MM.1S (cell line): Measurements from ENCODE around the gene SQSTM1.

Experiments
- DNase-seq: peaks from one replicate; pipeline ENCODE4 v3.0.0-alpha.2; 2015
- H2AFZ ChIP-seq: fragments of 300-600 bp; sonication (generic); 2 replicates; pipeline ENCODE4 v1.6.0; 2016; ENCODE audit warnings: antibody characterized with exemption, low read length
- H3F3A ChIP-seq: fragments of 300-600 bp; sonication (generic); 2 replicates; pipeline ENCODE4 v1.6.1; 2016; ENCODE audit warnings: mild to moderate bottlenecking, antibody characterized with exemption, low read length, moderate library complexity, mixed read lengths; ENCODE audit not compliant: insufficient read depth
- H3K27ac ChIP-seq: fragments of 300-600 bp; sonication (generic); 2 replicates; pipeline ENCODE4 v1.5.1; 2016; ENCODE audit warnings: mild to moderate bottlenecking, low read length
- H3K27me3 ChIP-seq: fragments of 300-600 bp; sonication (generic); replicated peaks from 2 replicates; pipeline ENCODE4 v1.6.0; 2016; ENCODE audit warnings: low read length; ENCODE audit not compliant: insufficient read depth
- H3K36me3 ChIP-seq: fragments of 300-600 bp; sonication (generic); replicated peaks from 2 replicates; pipeline ENCODE4 v1.6.1; 2016; ENCODE audit warnings: mild to moderate bottlenecking, low read length, mixed read lengths; ENCODE audit not compliant: insufficient read depth
- H3K4me1 ChIP-seq: fragments of 300-600 bp; sonication (generic); 2 replicates; pipeline ENCODE4 v1.6.1; 2016; ENCODE audit warnings: low read length, mixed read lengths
- H3K4me2 ChIP-seq: fragments of 300-600 bp; sonication (generic); 2 replicates; pipeline ENCODE4 v1.6.0; 2016; ENCODE audit warnings: low read depth, low read length
- H3K4me3 ChIP-seq: fragments of 300-600 bp; sonication (generic); 2 replicates; pipeline ENCODE4 v1.5.1; 2016; ENCODE audit warnings: low read length, mixed read lengths
- H3K79me2 ChIP-seq: fragments of 300-600 bp; sonication (generic); 2 replicates; pipeline ENCODE4 v1.6.1; 2016; ENCODE audit warnings: mixed run types, low read length, mixed read lengths
- H3K9ac ChIP-seq: fragments of 300-600 bp; sonication (generic); 2 replicates; pipeline ENCODE4 v1.6.1; 2016; ENCODE audit warnings: low read length, mixed read lengths
- H3K9me2 ChIP-seq: fragments of 300-600 bp; sonication (generic); replicated peaks from 2 replicates; pipeline ENCODE4 v1.6.1; 2016; ENCODE audit warnings: mild to moderate bottlenecking, low read length, mixed read lengths; ENCODE audit not compliant: insufficient read depth
- H3K9me3 ChIP-seq: fragments of 300-600 bp; sonication (generic); replicated peaks from 2 replicates; pipeline ENCODE4 v1.6.1; 2016; ENCODE audit warnings: mild to moderate bottlenecking, low read length, mixed read lengths; ENCODE audit not compliant: insufficient read depth
- H4K20me1 ChIP-seq: fragments of 300-600 bp; sonication (generic); 2 replicates; pipeline ENCODE4 v1.6.1; 2016; ENCODE audit warnings: mild to moderate bottlenecking, low read length, moderate library complexity, mixed read lengths; ENCODE audit not compliant: insufficient read depth
- EZH2 ChIP-seq: fragments of 300-600 bp; sonication (generic); optimal IDR thresholded peaks from 2 replicates; pipeline ENCODE3; 2017; ENCODE audit warnings: low read depth, mild to moderate bottlenecking, antibody characterized with exemption, low read length, mixed read lengths
- EZH2phosphoT487 ChIP-seq: fragments of 300-600 bp; sonication (generic); IDR thresholded peaks from 2 replicates; pipeline ENCODE4 v1.6.1; 2018; ENCODE audit warnings: antibody characterized with exemption, low read length
- TF ChIP-seq, protein P1 (sequence below): fragments of 300-600 bp; sonication (generic); IDR thresholded peaks from 2 replicates; pipeline ENCODE4 v1.5.1; 2016; ENCODE audit warnings: antibody characterized with exemption, low read length, mixed read lengths

Gene SQSTM1

GRCh38 chr5:179777456-179777855 is 43.2 kb upstream of the SQSTM1 start:
- H3K4me3 ChIP-seq, result no peak overlapping the region
- no peaks in the 10 kb centered on the region for H4K20me1 ChIP-seq
- no peak overlapping the region for H3K4me2 ChIP-seq
- H2AFZ ChIP-seq, result no peak overlapping the region
- no peaks in the 10 kb centered on the region for H3K9me3 ChIP-seq
- H3K79me2 ChIP-seq, result no peaks in the 10 kb centered on the region
- no peak overlapping the region for H3K9ac ChIP-seq
- H3K9me2 ChIP-seq, result no peaks in the 10 kb centered on the region
- H3K4me1 ChIP-seq, result no peaks in the 10 kb centered on the region
- DNase-seq, result no peak
- H3K36me3 ChIP-seq, result no peaks in the 10 kb centered on the region
- no peak overlapping the region for H3K27ac ChIP-seq
- H3K27me3 ChIP-seq, result no peaks in the 10 kb centered on the region
- TF ChIP-seq EZH2phosphoT487 (no peak), EZH2 (no peak)
- TF ChIP-seq, protein P1, sequence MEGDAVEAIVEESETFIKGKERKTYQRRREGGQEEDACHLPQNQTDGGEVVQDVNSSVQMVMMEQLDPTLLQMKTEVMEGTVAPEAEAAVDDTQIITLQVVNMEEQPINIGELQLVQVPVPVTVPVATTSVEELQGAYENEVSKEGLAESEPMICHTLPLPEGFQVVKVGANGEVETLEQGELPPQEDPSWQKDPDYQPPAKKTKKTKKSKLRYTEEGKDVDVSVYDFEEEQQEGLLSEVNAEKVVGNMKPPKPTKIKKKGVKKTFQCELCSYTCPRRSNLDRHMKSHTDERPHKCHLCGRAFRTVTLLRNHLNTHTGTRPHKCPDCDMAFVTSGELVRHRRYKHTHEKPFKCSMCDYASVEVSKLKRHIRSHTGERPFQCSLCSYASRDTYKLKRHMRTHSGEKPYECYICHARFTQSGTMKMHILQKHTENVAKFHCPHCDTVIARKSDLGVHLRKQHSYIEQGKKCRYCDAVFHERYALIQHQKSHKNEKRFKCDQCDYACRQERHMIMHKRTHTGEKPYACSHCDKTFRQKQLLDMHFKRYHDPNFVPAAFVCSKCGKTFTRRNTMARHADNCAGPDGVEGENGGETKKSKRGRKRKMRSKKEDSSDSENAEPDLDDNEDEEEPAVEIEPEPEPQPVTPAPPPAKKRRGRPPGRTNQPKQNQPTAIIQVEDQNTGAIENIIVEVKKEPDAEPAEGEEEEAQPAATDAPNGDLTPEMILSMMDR, result no peak
- no peaks in the 10 kb centered on the region for H3F3A ChIP-seq

- TF ChIP-seq, protein P1, result no peak
- TF ChIP-seq EZH2phosphoT487, result no peak
- no peak for TF ChIP-seq EZH2
- Histone ChIP-seq H3K9ac (no peak overlapping the region), H3K9me3 (no peaks in the 10 kb centered on the region), H3K27ac (no peak overlapping the region), H3K4me3 (no peak overlapping the region), H3F3A (no peaks in the 10 kb centered on the region), H3K36me3 (no peaks in the 10 kb centered on the region), H3K9me2 (no peaks in the 10 kb centered on the region), H3K79me2 (no peaks in the 10 kb centered on the region), H2AFZ (no peak overlapping the region), H3K4me2 (no peak overlapping the region), H4K20me1 (no peaks in the 10 kb centered on the region), H3K27me3 (no peaks in the 10 kb centered on the region), H3K4me1 (no peaks in the 10 kb centered on the region)
- no peak for DNase-seq
Observed at GRCh38 chr5:179777909-179778308, 42.8 kb upstream of the SQSTM1 start.

DNA sequence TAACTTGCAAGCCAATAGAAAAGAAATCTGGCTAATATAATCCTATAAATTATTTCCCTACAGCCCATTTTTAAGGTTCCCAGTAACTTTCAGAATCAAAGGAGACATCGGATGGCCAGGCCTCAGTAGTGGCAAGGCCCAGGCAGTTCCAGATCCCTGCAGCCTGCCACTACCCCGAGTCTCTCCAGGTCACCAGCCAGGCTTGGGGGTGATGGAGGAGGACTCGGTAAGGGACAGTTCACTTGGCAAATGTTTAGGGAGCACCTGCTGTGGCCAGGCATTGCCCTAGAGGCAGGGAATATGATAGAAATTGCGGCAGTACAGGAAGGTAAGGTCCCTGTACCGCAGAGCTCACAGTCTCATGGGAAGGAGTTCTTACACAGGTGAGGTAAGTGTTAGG is 42.1 kb upstream of the SQSTM1 start:
- Histone ChIP-seq H3K36me3 (no peaks in the 10 kb centered on the region), H4K20me1 (no peaks in the 10 kb centered on the region), H3K9me3 (no peaks in the 10 kb centered on the region)

More for the DNA sequence above, 42.1 kb upstream of the SQSTM1 start:
- H3K27ac ChIP-seq, result no peak overlapping the region
- no peak for DNase-seq
- H3K9ac ChIP-seq, result no peak overlapping the region
- no peaks in the 10 kb centered on the region for H3K27me3 ChIP-seq
- H3K9me2 ChIP-seq, result no peaks in the 10 kb centered on the region
- no peaks in the 10 kb centered on the region for H3K79me2 ChIP-seq
- no peak overlapping the region for H2AFZ ChIP-seq
- TF ChIP-seq, protein P1, result no peak
- TF ChIP-seq EZH2 (no peak), EZH2phosphoT487 (no peak)
- H3K4me2 ChIP-seq, result no peak overlapping the region
- H3F3A ChIP-seq, result no peaks in the 10 kb centered on the region
- H3K4me1 ChIP-seq, result no peaks in the 10 kb centered on the region
- no peak overlapping the region for H3K4me3 ChIP-seq
